OCI-LY3 (cell line): Measurements from ENCODE around the gene GARRE1.

ENCODE experiments used
- H2AFZ ChIP-seq: fragments of 200-600, 300-600 bp; shearing (Covaris generic); 2 replicates; pipeline ENCODE4 v1.6.0; 2014; ENCODE audit warnings: antibody characterized with exemption, low read depth, low read length
- H3K27ac ChIP-seq: fragments of 200-600, 300-600 bp; sonication (generic); 2 replicates; pipeline ENCODE4 v1.5.1; 2014; ENCODE audit warnings: mild to moderate bottlenecking, low read length, moderate library complexity, mixed read lengths
- H3K27me3 ChIP-seq: fragments of 200-600, 300-600 bp; sonication (generic); 2 replicates; pipeline ENCODE4 v1.6.1; 2014; ENCODE audit warnings: low read depth, low read length, mixed read lengths
- H3K36me3 ChIP-seq: fragments of 200-600, 300-600 bp; sonication (generic); replicated peaks from 2 replicates; pipeline ENCODE3; 2014; ENCODE audit warnings: low read depth, low read length, mixed read lengths
- H3K4me1 ChIP-seq: fragments of 300-600, 200-600 bp; sonication (generic); 2 replicates; pipeline ENCODE4 v1.6.1; 2014; ENCODE audit warnings: low read length, mixed read lengths
- H3K4me2 ChIP-seq: fragments of 200-600, 300-600 bp; sonication (generic); 2 replicates; pipeline ENCODE4 v1.6.1; 2014; ENCODE audit warnings: low read length, mixed read lengths
- H3K4me3 ChIP-seq: fragments of 300-600, 200-600 bp; sonication (generic); 2 replicates; pipeline ENCODE4 v1.5.1; 2014; ENCODE audit warnings: antibody characterized with exemption, mild to moderate bottlenecking, low read length, moderate library complexity
- H3K79me2 ChIP-seq: fragments of 300-600, 200-600 bp; shearing (Covaris generic); 2 replicates; pipeline ENCODE4 v1.6.1; 2014; ENCODE audit warnings: mild to moderate bottlenecking, low read length, mixed read lengths
- H3K9ac ChIP-seq: fragments of 300-600, 200-600 bp; shearing (Covaris generic); 2 replicates; pipeline ENCODE4 v1.6.0; 2014; ENCODE audit warnings: mild to moderate bottlenecking, low read length, moderate library complexity
- H3K9me3 ChIP-seq: fragments of 200-600, 300-600 bp; shearing (Covaris generic); 2 replicates; pipeline ENCODE4 v1.6.1; 2014; ENCODE audit warnings: low read length, mixed read lengths; ENCODE audit not compliant: insufficient read depth
- H4K20me1 ChIP-seq: fragments of 200-600, 300-600 bp; sonication (generic); 2 replicates; pipeline ENCODE4 v1.6.1; 2016; ENCODE audit warnings: low read length, mixed read lengths; ENCODE audit not compliant: insufficient read depth
- EZH2phosphoT487 ChIP-seq: fragments of 200-600 bp; shearing (Covaris generic); IDR thresholded peaks from 2 replicates; pipeline ENCODE4 v1.6.1; 2018; ENCODE audit warnings: antibody characterized with exemption, mixed run types, low read depth
- TF ChIP-seq, protein P1 (sequence below): fragments of 200-600, 300-600 bp; sonication (generic); IDR thresholded peaks from 2 replicates; pipeline ENCODE4 v1.5.1; 2014; ENCODE audit warnings: antibody characterized with exemption, low read length, low read depth

Gene GARRE1

DNA sequence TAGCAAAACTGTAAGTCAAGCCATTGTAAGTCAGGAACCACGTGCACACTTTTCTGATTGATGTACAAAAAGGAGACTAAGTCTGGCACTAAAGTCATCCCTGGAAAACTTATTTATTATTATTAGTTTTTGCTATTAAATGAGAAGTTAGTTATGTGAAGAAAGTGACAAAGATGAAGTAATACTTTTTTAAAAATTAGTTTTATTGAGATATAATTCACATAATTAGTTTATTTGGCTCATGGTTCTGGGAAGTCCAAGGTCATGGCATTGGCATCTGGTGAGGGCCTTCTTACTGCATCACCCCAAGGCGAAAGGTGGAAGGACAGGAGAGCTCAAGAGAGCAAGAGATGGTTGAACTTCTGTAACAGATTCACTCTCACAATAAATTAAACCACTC is 36.9 kb downstream of the GARRE1 start:
- no peak overlapping the region for H3K4me3 ChIP-seq
- no peaks in the 10 kb centered on the region for H3K4me1 ChIP-seq
- no peak overlapping the region for H3K4me2 ChIP-seq
- no peaks in the 10 kb centered on the region for H3K36me3 ChIP-seq
- H3K27ac ChIP-seq, result no peak overlapping the region
- H4K20me1 ChIP-seq, result no peaks in the 10 kb centered on the region
- no peaks in the 10 kb centered on the region for H3K79me2 ChIP-seq
- H3K27me3 ChIP-seq, result no peaks in the 10 kb centered on the region
- H2AFZ ChIP-seq, result no peak overlapping the region
- H3K9ac ChIP-seq, result no peak overlapping the region
- no peaks in the 10 kb centered on the region for H3K9me3 ChIP-seq
- TF ChIP-seq, protein P1, sequence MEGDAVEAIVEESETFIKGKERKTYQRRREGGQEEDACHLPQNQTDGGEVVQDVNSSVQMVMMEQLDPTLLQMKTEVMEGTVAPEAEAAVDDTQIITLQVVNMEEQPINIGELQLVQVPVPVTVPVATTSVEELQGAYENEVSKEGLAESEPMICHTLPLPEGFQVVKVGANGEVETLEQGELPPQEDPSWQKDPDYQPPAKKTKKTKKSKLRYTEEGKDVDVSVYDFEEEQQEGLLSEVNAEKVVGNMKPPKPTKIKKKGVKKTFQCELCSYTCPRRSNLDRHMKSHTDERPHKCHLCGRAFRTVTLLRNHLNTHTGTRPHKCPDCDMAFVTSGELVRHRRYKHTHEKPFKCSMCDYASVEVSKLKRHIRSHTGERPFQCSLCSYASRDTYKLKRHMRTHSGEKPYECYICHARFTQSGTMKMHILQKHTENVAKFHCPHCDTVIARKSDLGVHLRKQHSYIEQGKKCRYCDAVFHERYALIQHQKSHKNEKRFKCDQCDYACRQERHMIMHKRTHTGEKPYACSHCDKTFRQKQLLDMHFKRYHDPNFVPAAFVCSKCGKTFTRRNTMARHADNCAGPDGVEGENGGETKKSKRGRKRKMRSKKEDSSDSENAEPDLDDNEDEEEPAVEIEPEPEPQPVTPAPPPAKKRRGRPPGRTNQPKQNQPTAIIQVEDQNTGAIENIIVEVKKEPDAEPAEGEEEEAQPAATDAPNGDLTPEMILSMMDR, result no peak
- TF ChIP-seq EZH2phosphoT487, result no peak

DNA sequence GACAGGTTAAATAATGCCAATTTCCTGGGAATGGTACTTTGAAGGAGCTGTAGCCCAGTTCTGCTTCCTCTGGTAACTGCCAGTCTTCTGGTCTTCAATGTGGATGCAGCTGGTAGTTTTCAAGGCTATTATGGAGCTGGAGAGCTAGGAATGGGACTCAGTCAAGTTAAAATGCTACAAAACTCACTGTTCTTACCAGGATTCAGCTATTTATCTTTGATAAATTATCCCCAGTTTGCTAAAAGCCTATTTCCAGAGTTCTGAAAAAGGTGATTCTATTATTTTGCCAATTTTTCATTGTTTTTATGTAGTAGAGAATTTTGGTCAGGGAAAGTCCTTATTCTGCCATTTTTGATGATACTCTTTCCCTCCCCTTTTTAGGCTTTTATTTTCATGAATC is 40.7 kb downstream of the GARRE1 start:
- H3K27ac ChIP-seq, result no peak overlapping the region
- no peaks in the 10 kb centered on the region for H3K4me1 ChIP-seq
- no peaks in the 10 kb centered on the region for H3K9me3 ChIP-seq
- no peak overlapping the region for H3K9ac ChIP-seq
- no peak overlapping the region for H3K4me3 ChIP-seq
- no peaks in the 10 kb centered on the region for H3K79me2 ChIP-seq
- TF ChIP-seq, protein P1, result no peak
- TF ChIP-seq EZH2phosphoT487, result no peak
- no peak overlapping the region for H2AFZ ChIP-seq
- no peaks in the 10 kb centered on the region for H3K36me3 ChIP-seq
- no peaks in the 10 kb centered on the region for H3K27me3 ChIP-seq
- no peak overlapping the region for H3K4me2 ChIP-seq
- H4K20me1 ChIP-seq, result no peaks in the 10 kb centered on the region

DNA sequence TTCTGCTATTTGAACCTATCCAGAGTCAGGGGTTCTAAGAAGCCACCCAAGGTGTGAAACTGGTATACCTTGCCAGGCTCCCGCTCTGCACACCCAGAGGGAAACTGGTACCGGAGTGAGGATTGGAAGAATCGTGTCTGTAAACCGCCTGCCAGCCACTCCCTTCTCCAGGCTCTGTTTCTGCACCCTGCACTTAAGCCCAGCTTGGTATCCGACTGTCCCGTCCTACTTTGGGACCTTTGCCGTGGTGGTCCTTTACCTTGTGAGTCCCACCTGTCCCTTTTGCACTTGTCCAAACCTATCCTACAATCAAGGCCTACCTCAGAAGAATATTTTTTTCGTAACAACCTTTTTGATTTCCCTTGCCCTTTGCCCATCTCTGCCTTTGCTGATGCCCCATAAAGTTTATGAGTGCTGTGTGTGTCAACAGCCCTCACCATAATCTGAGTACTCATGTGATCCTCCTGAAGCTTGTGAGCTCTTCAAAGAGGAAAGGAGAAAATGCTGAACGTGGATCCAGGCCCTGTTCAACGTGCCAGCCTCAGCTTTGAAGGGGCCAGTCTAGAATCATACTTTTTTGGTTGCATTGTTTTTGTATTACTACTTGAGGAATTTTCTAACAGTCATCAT is 44.7 kb downstream of the GARRE1 start:
- no peaks in the 10 kb centered on the region for H4K20me1 ChIP-seq
- H3K27ac ChIP-seq, result no peak overlapping the region
- H3K79me2 ChIP-seq, result no peaks in the 10 kb centered on the region
- no peaks in the 10 kb centered on the region for H3K4me1 ChIP-seq
- H3K4me3 ChIP-seq, result no peak overlapping the region
- H3K36me3 ChIP-seq, result peaks cover 5% of the 10 kb centered on the region
- H3K4me2 ChIP-seq, result no peak overlapping the region
- no peaks in the 10 kb centered on the region for H3K27me3 ChIP-seq
- no peaks in the 10 kb centered on the region for H3K9me3 ChIP-seq
- H3K9ac ChIP-seq, result no peak overlapping the region
- no peak for TF ChIP-seq EZH2phosphoT487
- TF ChIP-seq, protein P1, result no peak
- no peak overlapping the region for H2AFZ ChIP-seq

DNA sequence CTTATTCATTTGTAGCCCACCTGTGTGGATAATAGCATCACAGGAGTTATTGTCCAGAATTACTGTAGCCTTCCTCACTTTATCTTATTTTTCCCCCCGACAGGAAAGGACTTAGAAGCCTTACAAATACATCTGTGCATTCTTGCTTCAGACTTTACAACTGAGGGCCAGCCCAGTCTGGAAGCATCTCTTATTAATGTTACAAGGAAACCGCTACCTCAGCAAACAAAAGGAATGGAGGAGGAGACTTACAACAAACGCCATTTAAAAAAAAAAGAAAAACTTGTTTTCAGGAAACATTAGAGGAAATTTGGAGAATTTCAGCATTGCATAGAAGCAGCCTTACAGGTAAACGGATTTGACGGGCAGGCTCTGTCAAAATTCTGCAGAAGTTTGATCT is 45.2 kb downstream of the GARRE1 start:
- H3K27me3 ChIP-seq, result no peaks in the 10 kb centered on the region
- no peaks in the 10 kb centered on the region for H4K20me1 ChIP-seq
- H3K36me3 ChIP-seq, result peaks cover 5% of the 10 kb centered on the region
- H3K4me3 ChIP-seq, result no peak overlapping the region
- no peak overlapping the region for H2AFZ ChIP-seq
- no peaks in the 10 kb centered on the region for H3K9me3 ChIP-seq
- no peak overlapping the region for H3K9ac ChIP-seq
- no peaks in the 10 kb centered on the region for H3K4me1 ChIP-seq
- no peaks in the 10 kb centered on the region for H3K79me2 ChIP-seq
- no peak overlapping the region for H3K27ac ChIP-seq
- TF ChIP-seq, protein P1, result no peak
- TF ChIP-seq EZH2phosphoT487, result no peak
- H3K4me2 ChIP-seq, result no peak overlapping the region
